ENCODE results near the gene SELENON. TPM values are rescaled to one million over a fixed set of nuclear protein-coding genes. Genes with fewer than 3 reads are reported as not detected.

Gene SELENON
- total and polyA plus RNA-seq, 12 donors = 8.7 to 105 (median 67.8) TPM

DNA sequence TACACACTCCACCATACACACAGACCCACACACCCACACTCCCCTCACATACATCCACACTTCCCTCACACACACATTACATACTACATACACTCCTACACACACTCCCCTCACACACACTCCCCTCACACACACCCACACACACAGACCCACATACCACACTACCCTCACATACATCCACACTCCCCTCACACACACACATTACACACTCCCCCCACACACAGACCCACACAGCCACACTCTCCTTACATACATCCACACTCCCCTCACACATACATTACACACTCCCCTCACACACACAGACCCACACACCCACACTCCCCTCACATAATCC lies 32.6 kb upstream of the SELENON start:
- no peaks in the 10 kb centered on the region for H3K36me3 ChIP-seq (replicated peaks in 1 of 2)
- no peak for TF ChIP-seq POLR2A (IDR thresholded peaks at IDR 0.05)
- no peak for DNase-seq
- H3K27me3 ChIP-seq = no peaks in the 10 kb centered on the region
- intact Hi-C loops (cut with DNase I) = no loop called here
- no peak overlapping the region for H3K27ac ChIP-seq
- peaks cover 0 to 25% of the 10 kb centered on the region in 2 donors for H3K4me1 ChIP-seq (replicated peaks in 1 of 2)
- H3K9me3 ChIP-seq (replicated peaks in 1 of 3) = no peaks in the 10 kb centered on the region
- H3K4me3 ChIP-seq = no peak overlapping the region

DNA sequence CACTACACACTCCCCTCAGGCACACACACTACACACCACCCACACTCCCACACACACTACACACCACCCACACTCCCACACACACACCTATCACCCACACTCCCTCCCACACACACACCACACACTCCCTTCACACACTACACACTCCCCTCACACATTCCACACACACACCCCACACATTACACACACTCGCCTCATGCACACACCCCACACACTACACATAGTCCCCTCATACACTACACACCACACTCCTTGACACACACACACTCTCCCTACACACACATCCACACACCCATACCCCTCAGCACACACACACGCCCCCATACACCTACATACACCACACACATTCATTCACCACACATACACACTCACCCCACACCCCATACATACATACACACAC lies 31.0 kb upstream of the SELENON start:
- WGBS, 4 donors = 92 to 95% (median 93%) methylated on average over 2 of the region's 2 CpGs
- Histone ChIP-seq H3K9me3 (replicated peaks in 1 of 3) (no peaks in the 10 kb centered on the region), H3K27ac (peak overlapping the region in 1 of 5 donors; percentile 74), H3K4me3 (no peak overlapping the region), H3K36me3 (replicated peaks in 1 of 2) (no peaks in the 10 kb centered on the region), H3K4me1 (replicated peaks in 1 of 2) (peaks cover 0 to 30% of the 10 kb centered on the region in 2 donors), H3K27me3 (no peaks in the 10 kb centered on the region)
- TF ChIP-seq, protein P1, sequence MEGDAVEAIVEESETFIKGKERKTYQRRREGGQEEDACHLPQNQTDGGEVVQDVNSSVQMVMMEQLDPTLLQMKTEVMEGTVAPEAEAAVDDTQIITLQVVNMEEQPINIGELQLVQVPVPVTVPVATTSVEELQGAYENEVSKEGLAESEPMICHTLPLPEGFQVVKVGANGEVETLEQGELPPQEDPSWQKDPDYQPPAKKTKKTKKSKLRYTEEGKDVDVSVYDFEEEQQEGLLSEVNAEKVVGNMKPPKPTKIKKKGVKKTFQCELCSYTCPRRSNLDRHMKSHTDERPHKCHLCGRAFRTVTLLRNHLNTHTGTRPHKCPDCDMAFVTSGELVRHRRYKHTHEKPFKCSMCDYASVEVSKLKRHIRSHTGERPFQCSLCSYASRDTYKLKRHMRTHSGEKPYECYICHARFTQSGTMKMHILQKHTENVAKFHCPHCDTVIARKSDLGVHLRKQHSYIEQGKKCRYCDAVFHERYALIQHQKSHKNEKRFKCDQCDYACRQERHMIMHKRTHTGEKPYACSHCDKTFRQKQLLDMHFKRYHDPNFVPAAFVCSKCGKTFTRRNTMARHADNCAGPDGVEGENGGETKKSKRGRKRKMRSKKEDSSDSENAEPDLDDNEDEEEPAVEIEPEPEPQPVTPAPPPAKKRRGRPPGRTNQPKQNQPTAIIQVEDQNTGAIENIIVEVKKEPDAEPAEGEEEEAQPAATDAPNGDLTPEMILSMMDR (IDR thresholded peaks at IDR 0.05) = no peak
- TF ChIP-seq POLR2A (IDR thresholded peaks at IDR 0.05) = no peak
- intact Hi-C loops (cut with DNase I) = no loop called here
- DNase-seq = no peak

- TF ChIP-seq, protein P1 (IDR thresholded peaks at IDR 0.05) = no peak
- TF ChIP-seq POLR2A (IDR thresholded peaks at IDR 0.05) = no peak
- intact Hi-C loops (cut with DNase I) = no loop called here
- H3K4me3 ChIP-seq = no peak overlapping the region
- WGBS, 4 donors = 82 to 94% (median 91%) methylated on average over 16 to 27 of the region's 27 CpGs
- peak overlapping the region in 2 of 5 donors; percentile 56 to 74 for H3K27ac ChIP-seq
- no peaks in the 10 kb centered on the region for H3K27me3 ChIP-seq
- DNase-seq = no peak
- H3K36me3 ChIP-seq (replicated peaks in 1 of 2) = peaks cover 0 to 4% of the 10 kb centered on the region in 2 donors
- H3K4me1 ChIP-seq (replicated peaks in 1 of 2) = peaks cover 0 to 30% of the 10 kb centered on the region in 2 donors
- no peaks in the 10 kb centered on the region for H3K9me3 ChIP-seq (replicated peaks in 1 of 3)
Observed at GRCh38 chr1:25769625-25770383, 30.2 kb upstream of the SELENON start.

- peak overlapping the region in 2 of 5 donors; percentile 56 to 74 for H3K27ac ChIP-seq
- intact Hi-C loops (cut with DNase I) = no loop called here
- DNase-seq = peak in 6 of 7 donors; percentile 28 to 70 (median 41)
- no peak overlapping the region for H3K4me3 ChIP-seq
- no peaks in the 10 kb centered on the region for H3K9me3 ChIP-seq (replicated peaks in 1 of 3)
- peaks cover 0 to 6% of the 10 kb centered on the region in 2 donors for H3K36me3 ChIP-seq (replicated peaks in 1 of 2)
- 63 to 78% (median 71%) methylated on average over 14 of the region's 14 CpGs for WGBS, 4 donors
- no peak for TF ChIP-seq POLR2A (IDR thresholded peaks at IDR 0.05)
- TF ChIP-seq, protein P1 (IDR thresholded peaks at IDR 0.05) = no peak
- no peaks in the 10 kb centered on the region for H3K27me3 ChIP-seq
- peaks cover 0 to 30% of the 10 kb centered on the region in 2 donors for H3K4me1 ChIP-seq (replicated peaks in 1 of 2)
Observed at GRCh38 chr1:25770541-25771220, 29.3 kb upstream of the SELENON start.

Data from adrenal gland (tissue), 12 donors.